Inflammatory macrophage treated with lipopolysaccharide for 4 hours (primary cell): ENCODE measurements around the gene EPHB6.

Experiments
- DNase-seq: peaks from one replicate; pipeline ENCODE4 v3.0.0-alpha.2; 2020

EPHB6 gene

DNA sequence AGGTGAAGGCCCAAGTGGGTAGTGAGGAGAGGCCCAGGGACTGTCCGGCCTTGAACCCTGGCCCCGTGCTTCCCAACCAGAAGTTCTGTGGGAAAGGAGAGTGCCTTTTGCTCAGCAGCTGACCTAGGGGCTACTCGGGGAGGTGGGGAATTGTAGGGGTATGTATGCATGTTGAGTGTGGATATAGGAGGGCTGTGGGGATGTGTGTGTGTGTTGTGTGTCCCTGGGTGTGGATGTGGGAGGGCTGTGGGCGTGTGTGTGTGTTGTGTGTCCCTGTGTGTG, 12.2 kb downstream of the EPHB6 start:
- no peak for DNase-seq

DNA sequence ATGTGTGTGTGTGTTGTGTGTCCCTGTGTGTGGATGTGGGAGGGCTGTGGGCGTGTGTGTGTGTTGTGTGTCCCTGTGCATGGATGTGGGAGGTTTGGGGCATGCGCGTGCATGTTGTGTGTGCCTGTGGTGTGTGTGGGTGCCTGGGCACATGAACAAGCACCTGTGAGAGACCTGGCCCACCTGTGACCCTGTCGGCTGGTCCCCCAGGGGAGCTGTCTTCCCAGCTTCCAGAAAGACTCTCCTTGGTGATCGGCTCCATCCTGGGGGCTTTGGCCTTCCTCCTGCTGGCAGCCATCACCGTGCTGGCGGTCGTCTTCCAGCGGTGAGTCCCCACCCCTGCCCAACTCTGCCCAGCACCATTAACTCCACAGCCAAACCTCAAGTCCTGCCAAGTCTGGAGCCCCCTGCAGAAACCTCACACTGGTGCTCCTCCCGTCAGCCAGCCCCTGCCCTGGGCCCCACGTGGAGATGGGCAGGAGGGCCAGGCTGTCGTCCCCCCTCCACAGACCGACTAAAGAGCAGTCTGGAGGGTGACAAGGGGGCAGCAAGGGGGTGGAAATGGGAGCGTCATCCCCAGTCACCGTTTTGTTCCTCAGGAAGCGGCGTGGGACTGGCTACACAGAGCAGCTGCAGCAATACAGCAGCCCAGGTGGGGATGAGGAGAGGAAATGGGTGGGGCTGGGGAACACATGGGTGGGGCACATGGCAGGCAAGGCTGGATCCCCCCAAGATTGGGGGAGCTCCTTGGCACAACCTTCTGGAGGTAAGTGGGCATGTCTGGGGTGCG, 12.7 kb downstream of the EPHB6 start:
- DNase-seq: no peak

DNA sequence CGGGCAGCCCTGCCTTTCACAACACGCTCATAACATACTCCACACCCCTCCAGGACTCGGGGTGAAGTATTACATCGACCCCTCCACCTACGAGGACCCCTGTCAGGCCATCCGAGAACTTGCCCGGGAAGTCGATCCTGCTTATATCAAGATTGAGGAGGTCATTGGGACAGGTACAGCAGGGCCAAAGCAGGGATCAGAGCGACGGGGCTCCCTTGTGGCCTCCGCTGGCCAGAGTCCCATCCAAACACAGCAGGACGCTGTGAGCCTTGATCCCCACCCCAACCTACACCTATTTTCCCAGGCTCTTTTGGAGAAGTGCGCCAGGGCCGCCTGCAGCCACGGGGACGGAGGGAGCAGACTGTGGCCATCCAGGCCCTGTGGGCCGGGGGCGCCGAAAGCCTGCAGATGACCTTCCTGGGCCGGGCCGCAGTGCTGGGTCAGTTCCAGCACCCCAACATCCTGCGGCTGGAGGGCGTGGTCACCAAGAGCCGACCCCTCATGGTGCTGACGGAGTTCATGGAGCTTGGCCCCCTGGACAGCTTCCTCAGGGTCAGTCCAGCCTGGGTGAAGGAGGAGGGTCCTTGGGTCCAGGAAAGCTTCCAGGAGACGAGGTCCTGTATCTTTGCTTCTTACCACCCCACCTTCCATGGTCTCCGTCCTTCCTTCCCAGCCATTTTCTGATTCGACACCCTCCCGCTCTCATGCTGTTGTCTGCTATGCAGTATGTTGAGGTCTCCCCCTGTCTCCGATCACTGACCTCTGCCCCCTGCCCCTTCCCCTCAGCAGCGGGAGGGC, 13.5 kb downstream of the EPHB6 start:
- DNase-seq: no peak

DNA sequence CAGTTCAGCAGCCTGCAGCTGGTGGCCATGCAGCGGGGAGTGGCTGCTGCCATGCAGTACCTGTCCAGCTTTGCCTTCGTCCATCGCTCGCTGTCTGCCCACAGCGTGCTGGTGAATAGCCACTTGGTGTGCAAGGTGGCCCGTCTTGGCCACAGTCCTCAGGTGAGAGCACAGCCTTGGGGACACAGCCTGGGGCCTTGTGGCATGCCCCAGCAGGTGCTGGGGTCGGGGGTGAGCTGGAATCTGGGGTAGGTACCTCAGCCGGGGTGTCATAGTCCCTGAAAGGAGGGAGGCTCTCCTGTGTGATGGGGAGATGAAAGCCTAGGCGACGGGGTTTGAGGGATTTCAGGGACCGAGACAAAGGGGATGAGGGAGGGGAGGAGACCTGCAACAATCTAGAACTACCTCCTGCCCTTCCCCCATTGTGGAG, 14.1 kb downstream of the EPHB6 start:
- no peak for DNase-seq

DNA sequence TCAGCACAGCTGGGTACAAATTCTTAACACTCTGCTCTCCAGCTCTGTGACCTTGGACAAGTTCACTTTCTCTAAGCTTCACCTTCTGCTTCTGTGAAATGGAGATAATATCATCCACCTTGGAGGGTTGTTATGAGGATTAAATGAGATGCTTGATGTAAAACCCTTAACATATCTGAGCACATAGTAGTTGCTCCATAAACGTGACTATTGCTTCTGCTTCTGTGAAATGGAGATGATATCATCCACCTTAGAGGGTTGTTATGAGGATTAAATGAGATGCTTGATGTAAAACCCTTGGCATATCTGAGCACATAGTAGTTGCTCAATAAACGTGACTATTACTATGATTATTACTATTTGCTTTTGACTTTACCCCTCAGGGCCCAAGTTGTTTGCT, 14.6 kb downstream of the EPHB6 start:
- no peak for DNase-seq

DNA sequence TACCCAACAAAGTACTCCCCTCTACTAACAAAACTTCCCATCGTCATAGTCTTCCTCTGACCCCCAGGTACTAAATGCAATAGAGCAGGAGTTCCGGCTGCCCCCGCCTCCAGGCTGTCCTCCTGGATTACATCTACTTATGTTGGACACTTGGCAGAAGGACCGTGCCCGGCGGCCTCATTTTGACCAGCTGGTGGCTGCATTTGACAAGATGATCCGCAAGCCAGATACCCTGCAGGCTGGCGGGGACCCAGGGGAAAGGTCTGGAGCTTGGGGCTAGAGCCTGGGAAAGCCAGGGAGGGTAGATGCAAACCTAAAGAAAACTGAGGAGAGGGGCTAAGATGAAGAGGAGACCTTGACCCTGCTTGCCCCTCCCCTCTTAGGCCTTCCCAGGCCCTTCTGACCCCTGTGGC, 15.3 kb downstream of the EPHB6 start:
- DNase-seq: no peak

DNA sequence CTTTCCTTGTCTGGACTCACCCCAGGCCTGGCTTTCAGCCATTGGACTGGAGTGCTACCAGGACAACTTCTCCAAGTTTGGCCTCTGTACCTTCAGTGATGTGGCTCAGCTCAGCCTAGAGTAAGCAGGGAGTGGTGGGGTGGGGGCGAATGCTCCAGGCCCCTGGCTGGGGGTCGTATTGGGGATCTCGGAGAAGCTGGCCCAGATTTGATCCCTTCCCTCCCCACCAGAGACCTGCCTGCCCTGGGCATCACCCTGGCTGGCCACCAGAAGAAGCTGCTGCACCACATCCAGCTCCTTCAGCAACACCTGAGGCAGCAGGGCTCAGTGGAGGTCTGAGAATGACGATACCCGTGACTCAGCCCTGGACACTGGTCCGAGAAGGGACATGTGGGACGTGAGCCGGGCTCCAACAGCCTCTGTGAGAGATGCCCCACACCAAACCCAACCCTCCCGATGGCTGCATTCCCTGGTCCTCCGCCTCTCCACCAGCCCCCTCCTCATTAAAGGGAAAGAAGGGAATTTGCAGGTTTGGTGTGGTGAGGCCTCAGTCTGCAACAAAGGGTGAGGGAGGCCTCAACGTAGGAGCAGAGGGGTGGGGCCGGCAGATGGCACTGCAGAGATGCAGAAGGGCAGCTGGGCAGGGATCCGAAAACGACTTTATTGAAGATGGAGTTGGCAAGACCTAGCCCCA, 15.8 kb downstream of the EPHB6 start:
- no peak for DNase-seq

DNA sequence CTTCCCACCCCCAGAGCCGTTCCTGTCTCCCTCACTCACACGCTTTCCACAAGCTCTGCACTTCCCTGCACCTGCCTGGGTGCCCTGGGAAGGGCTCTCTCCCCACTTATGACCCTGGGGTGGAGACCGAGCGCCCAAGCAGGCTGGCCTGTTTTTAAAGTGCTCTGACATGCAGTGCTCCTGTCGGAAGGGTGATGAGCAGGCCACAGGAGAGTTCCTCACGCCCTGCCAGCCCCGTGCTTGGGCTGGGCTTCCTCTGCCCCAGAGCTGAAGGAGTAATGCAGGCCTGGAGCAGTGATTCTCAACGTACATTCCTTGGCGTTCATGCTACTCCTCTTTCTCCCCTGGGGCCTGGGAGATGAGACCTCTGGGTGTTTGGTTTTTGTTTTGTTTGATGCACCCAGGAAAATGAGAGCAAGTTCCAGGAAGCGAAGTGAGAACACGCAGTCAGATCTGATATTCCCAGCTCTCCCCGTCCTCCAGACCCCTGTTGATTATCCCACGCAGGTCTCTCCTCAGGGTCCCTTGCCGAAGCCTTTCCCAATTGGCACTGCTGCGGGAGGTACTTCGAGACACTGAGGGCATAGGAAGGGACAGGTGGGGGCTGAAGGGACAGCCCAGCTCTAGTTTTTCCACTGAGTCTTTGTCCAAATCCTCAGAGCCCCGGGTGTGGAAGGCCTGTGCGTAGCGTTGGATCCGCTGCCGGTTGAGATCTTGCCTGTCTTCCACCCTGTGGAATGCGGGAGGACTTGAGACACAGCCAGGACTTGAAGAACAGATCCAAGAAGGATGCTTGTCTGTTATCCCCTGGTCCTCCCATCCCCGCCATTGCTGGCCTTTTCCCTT, 16.6 kb downstream of the EPHB6 start:
- no peak for DNase-seq

DNA sequence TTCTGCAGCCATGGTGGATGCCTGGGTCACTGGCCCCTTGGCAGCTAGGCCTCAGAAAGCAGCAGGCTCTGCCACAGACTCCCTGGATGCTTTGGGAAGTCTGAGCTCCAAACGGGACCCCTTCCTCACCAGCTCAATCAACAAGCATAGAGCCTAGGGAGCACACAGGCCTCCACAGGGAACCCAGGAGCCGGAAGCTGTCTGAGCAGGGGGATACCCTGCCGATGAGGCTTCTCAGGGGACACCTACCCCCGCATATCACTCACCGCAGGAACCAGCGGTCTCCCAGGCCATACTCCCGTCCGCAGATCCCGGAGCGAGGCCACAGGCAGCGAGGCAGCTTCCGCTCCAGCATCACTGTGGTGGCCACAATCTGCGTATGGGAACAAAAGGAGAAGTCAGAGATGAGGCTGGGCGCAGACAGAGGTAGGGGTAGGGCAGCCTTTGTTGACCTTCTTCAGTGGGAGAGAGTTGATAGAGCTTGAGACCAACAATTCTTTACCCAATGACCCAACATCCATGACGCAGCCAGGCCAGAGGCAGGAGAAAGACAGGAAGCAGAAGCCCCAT, 17.3 kb downstream of the EPHB6 start:
- DNase-seq: no peak

DNA sequence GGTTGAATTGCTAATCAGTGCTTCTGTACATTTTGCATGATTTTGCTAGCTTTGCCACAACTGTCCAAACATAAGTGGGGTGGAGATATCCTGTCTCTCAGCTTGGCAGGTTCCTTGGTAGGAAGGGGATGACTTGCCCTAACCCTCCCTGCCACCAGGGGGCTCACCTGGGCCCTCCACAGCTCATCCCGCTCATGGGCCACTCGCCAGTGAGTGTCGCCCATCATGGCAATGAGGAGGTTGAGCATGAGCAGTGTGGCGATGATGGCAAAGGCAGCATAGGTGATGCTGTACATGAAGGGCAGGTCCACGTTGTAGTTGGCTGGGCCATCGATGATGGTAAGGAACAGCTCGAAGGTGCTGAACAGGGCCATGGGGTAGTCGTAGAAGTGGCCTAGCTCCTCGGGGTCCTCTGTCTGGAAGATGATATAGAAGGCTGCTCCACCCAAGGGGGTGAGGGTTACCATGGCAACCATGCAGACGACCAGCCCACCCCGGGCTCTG, 18.5 kb downstream of the EPHB6 start:
- peak; percentile 20 for DNase-seq

DNA sequence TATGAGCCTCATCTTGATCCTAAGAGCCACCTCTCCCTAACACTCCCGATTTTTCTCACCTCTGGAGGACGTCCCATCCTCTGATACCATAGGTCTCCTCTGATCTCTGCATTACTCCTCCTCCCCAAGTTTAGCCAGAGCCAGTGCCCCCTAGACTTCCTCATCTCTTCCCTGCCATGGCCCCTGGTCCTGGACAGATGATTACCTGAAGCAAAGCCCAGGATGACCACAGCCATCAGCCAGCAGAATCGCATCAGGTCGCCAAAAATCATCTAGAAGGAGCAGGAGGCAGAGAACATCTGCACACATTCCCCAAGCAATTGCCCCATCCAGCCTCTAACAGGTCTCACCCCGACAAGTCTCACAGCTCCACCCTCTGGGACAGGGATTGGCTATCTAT, 19.0 kb downstream of the EPHB6 start:
- no peak for DNase-seq

DNA sequence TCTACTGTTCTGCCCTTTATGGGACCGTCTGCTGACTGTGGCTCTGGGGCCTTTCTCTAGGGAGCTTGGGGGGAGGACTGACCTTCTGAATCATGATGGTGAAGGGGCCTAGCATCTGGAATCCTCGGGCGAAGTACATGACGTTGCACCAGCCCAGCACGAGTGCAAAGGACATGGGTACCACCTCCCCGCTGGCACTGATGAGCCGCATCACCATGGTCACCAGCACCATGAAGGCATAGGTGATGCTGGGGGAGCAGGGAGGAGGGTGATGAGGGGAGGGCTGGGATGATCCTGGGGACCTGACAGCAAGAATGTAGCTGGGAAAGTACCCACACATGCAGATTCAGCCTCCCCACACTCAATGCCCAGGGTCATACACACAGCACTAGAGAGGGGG, 19.5 kb downstream of the EPHB6 start:
- DNase-seq: no peak

DNA sequence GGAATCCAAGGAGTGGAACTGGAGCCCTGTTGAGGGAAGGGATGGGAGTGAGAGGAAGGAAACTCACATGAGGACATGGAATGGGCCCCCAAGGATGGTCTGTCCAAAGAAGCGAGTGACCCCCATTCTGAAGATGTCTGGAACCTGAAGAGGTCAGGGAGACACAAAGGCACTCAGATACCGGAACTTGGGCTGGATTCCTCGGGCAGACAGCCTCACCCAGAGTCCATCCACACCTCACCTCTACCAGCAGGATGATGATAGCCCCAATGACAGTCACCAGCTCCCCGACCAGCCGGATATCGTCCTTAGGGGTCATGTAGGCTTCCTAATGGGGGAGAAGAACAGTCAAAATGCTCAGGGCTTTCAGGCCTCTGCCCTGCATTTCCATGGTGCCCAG, 20.0 kb downstream of the EPHB6 start:
- no peak for DNase-seq

DNA sequence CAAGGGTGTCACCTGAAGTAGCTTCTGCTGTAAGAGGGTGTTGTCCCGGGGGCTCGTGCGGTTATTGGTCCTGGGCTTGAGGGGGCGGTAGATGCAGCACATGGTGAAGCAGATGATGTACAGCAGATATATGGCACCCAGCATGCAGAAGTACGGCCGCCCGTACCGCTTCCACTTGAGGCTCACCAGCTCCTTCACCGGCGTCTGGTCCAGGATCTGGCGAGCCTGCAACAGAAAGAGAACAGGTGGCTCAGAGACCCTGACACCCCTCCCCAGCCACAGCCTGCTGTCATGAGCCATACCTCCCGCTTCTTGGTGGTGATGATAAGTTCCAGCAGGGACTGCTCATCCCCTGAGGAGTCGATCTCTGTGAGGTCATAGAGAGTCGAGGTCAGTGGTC, 20.6 kb downstream of the EPHB6 start:
- no peak for DNase-seq

DNA sequence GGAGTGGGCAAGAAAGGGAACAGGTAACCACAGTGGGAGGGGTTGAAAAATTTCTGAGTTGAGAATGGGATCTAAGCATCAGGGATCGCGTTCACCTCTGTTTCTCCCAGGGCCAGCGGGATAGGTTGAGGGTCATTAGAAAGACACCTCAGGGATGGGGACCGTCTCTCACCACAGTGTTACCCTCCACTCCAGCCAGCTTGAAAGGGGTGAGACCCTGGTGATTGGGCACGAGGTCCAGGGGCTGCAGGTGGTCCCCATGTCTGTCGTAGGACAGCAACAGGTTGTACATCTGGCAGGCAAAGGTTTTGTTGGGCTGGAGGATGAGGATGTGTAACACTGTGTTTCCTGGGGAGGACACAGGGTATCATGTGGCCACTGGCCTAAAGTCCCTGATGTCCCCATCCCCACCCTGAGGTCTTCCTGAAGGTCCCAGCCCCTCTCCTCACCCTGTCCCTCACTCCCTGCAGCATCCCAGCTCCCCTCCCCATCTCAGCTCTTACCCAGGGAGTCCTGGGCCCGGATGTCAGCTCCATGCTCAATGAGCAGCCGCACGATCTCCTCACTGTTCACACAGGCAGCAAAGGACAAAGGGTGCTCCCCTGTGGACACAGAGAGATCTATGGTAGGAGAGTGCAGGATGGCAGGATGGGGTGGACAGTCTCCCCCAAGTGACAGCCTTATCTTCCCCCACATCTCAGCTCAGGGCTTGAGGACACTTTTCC, 21.5 kb downstream of the EPHB6 start:
- DNase-seq: no peak

DNA sequence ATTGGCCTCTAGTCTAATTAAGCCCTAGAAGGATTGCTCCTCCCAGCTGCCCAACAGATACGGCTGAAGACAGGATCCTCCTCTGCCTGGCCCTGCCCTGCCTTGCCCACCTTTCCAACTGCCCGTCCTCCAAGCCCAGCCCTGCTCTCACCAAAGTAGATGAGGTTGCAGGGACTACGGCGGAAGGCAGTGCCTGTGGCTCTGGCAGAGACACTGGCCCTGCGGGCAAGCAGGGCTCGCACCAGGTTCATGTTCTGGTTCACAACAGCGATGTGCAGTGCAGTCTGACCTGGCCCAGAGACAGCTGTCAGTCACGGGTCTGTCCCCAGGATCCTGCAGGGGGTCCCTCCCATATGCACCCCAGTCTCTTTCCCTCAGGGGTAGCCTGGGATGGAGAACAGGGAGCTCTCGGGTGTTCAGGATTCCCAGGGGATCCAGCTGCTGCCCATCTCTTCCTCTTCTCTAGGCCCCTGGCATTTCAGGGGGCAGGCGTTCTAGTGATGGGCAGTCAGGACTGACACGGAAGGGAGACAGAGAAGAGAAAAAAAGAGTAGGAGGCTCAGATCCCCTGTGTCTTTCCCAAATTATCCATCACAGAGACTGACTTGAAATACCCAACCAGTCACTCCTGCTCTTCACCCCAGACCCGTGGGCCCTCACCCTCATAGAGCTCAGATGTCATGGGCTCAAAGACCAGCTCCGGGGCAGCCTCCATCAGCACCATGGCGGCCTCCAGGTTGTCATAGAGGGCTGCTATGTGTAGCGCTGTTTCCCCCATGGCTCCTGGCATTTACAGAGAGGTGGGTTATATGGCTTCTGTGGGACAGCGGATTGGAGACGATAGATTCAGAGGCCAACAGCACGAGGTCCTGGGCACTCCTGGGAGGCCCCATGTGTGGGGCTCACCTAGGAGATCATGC, 22.4 kb downstream of the EPHB6 start:
- no peak for DNase-seq

DNA sequence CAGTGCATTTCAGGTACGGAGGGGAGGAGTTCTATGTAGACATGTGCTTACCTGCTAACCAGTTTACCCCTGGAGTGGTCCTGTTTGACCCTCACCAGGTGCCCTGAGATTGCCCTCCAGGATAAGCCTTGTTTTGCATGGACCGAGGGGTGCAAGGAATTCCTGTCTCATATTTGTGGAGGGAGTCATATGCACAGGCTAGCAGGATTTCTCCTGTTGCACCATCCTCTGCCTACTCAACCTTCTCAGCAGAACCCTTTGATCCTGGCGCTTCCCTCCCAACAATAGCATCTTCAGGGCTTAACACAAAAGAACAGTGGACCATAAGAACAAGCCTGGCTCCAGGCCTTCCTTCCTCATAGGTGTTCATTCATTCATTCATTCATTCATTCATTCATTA, 23.4 kb downstream of the EPHB6 start:
- DNase-seq: no peak

DNA sequence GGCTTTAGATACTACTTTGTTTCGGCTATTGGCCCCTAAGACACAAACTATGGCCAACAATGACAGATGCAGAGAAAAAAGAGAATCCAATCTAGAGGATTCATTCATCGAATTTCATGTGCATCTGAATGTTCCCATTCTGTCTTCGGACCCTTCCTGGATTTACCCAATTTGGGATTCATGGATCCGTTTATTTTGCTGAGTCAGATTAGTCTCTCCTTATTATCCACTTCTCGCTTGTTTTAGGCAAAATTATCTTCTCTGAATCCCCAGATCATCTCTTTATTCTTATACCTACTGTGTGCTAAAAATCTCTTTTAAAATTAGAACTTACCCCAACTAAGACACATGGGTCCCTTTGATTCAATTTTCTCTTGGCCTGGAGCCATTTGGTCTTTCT, 24.2 kb downstream of the EPHB6 start:
- no peak for DNase-seq

DNA sequence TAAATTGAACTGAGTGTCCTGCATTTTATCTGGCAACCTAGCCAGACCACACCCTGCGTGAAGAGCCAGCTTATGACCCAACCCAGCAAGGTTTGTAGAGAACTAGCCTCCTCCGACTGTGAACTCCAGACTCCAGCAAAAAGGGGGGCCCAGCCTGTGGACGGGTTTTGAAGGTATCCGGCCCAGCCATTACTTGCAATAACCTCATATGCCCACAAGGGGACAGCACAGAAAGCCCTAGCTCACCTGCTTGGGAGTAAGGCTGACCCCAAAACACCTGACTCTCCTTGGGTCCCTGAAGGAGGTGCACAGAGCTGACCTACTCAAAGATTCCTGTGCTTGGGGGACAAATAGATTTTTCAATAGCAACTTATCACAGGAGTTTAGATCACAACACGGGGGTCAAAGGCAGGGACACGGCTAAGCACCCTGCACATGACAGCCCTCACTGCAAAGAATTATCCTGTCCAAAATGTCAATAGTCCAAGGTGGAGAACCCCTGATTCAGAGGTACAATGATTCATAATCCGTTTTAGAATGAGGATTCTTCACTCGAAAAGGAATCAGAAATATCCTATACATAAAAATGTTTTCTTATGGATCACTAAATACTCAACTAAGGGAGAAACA, 26.1 kb downstream of the EPHB6 start:
- DNase-seq: peak; percentile 38
